Measurements from ENCODE around the gene GRHL1.
"Not testable (repeated sequence)": the region's sequence is repeated elsewhere in the genome, so short reads cannot be mapped to it uniquely, and the experiment has no call there.

GRHL1 gene

GRCh38 chr2:10009811-10010781, 58.6 kb downstream of the GRHL1 start:
- DNase-seq (ENCODE audit: low read depth in 2 of 2), result no peak

DNA sequence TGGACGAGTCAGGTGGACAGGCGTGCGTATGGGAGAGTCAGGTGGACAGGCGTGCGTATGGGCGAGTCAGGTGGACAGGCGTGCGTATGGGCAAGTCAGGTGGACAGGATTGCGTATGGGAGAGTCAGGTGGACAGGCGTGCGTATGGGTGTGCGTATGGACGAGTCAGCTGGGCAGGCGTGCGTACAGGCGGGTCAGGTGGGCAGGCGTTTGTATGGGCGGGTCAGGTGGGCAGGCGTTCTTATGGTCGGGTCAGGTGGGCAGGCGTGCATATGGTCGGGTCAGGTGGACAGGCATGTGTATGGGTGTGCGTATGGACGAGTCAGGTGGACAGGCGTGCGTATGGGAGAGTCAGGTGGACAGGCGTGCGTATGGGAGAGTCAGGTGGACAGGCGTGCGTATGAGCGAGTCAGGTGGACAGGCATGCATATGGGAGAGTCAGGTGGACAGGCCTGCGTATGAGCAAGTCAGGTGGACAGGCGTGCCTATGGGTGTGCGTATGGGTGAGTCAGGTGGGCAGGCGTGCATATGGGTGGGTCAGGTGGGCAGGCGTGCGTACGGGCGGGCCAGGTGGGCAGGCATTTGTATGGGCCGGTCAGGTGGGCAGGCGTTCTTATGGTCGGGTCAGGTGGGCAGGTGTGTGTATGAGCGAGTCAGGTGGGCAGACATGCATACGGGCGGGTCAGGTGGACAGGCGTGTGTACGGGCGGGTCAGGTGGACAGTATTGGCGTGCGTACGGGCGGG, 59.5 kb downstream of the GRHL1 start:
- not testable (repeated sequence) for DNase-seq (ENCODE audit: low read depth in 2 of 2)

- not testable (repeated sequence) for DNase-seq (ENCODE audit: low read depth in 2 of 2)
Observed at GRCh38 chr2:10011606-10012325, 60.3 kb downstream of the GRHL1 start.

GRCh38 chr2:10012366-10012962, 61.0 kb downstream of the GRHL1 start:
- DNase-seq (ENCODE audit: low read depth in 2 of 2), result not testable (repeated sequence)

GRCh38 chr2:10012963-10013461, 61.5 kb downstream of the GRHL1 start:
- DNase-seq (ENCODE audit: low read depth in 2 of 2), result no peak

- DNase-seq (ENCODE audit: low read depth in 2 of 2), result not testable (repeated sequence)
Observed at GRCh38 chr2:10013651-10014417, 62.3 kb downstream of the GRHL1 start.

DNA sequence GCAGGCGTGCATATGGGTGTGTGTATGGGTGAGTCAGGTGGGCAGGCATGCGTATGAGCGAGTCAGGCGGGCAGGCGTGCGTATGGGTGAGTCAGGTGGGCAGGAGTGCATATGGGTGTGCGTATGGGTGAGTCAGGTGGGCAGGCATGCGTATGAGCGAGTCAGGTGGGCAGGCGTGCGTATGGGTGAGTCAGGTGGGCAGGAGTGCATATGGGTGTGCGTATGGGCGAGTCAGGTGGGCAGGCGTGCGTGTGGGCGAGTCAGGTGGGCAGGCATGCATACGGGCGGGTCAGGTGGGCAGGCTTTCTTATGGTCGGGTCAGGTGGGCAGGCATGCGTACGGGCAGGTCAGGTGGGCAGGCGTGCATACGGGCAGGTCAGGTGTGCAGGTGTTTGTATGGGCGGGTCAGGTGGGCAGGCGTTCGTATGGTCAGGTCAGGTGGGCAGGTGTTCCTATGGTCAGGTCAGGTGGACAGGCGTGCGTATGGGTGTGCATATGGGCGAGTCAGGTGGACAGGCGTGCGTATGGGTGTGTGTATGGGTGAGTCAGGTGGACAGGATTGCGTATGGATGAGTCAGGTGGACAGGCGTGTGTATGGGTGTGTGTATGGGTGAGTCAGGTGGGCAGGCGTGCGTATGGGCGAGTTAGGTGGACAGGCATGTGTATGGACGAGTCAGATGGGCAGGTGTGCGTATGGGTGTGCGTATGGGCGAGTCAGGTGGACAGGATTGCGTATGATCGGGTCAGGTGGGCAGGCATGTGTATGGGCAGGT, 63.1 kb downstream of the GRHL1 start:
- DNase-seq (ENCODE audit: low read depth in 2 of 2), result no peak

GRCh38 chr2:10015376-10015989, 64.0 kb downstream of the GRHL1 start:
- not testable (repeated sequence) for DNase-seq (ENCODE audit: low read depth in 2 of 2)

GRCh38 chr2:10016001-10016801, 64.7 kb downstream of the GRHL1 start:
- no peak for DNase-seq (ENCODE audit: low read depth in 2 of 2)

DNA sequence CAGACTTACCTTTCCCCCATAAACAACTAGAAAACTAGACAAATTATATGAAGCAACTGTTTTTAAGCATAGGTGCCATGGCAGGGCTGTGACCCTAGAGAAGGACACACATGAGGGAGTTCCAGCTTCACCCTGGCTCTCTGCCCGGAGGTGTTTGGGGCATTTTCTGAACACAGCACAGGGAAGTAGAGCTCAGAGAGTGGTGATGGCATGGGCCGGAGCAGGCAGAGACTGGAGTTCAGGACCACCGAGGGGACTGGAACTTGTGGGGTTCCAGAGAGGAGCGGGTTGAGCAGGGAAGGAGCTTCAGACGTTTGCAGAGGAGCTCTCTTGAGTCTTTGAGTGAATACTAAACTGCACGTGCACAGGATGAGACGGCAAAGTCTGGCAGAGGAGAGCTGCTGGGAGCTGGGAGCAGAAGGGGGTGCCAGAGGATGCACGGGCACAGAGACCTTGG, 65.3 kb downstream of the GRHL1 start:
- DNase-seq (ENCODE audit: low read depth in 2 of 2), result no peak

DNA sequence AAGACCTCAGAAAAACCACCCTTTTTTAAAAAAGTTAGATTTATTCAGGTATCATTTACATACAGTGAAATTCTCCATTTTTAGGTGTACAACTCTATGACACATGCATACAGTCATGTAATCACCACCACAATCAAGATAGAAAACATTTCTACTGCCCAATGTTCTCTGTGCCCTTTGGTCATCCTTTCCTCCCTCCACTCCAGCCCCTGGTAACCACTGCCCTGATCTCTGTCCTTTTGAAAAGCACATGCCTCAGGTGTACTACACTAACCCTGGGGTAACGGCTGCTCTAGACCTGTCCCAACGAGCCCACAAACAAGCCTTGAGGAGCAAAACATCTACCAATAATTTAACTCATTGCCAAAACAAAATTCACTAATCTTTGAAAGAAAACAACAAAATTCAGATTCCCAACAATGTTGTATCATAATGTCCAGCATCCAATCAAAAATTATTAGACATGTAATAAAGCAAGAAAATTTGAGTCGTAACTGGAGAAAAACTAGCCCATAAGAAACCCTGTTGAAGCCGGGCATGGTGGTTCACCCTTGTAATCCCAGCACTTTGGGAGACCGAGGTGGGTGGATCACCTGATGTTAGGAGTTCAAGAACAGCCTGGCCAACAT, 65.9 kb downstream of the GRHL1 start:
- no peak for DNase-seq (ENCODE audit: low read depth in 2 of 2)

GRCh38 chr2:10019174-10019573, 67.7 kb downstream of the GRHL1 start:
- no peak for DNase-seq (ENCODE audit: low read depth in 2 of 2)

DNA sequence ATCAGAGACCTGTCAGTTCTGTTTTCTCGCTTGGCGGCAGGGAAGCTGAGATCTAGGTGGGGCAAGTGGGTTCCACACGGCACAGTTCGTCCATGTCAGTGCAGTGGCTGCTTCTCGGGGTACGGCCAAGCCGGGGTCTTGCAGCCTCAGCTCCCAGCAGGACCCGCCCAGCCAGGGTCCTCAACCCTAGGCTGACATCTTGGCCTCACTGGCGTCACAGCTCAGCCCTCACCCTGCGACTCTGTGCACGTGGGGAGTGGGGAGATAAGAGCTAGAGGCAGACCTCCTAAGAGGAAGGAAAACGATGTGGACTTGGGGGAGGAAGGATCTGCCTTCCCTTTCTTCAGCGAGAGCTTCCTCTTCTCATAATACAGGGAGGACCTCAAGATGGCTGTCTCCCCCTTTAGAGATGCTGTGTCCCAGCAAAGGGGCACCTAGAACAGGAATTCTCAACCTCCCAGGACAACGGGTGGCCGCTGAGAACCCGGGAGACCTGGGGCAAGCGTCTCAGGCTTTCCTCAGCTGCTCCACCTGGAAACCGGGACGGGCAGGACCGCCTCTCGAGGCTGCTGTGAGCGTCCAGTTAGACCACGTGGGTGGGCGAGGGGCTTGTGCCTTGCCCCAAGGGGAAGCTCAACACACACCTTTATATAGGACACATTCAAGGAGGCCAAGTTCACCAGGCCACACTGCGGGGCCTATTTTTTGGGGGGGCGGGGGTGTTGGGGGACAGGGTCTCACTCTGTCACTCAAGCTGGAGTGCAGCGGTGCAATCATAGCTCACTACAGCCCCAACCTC, 68.3 kb downstream of the GRHL1 start:
- no peak for DNase-seq (ENCODE audit: low read depth in 2 of 2)

GRCh38 chr2:10022041-10022421, 70.5 kb downstream of the GRHL1 start:
- DNase-seq (ENCODE audit: low read depth in 2 of 2), result no peak

- no peak for DNase-seq (ENCODE audit: low read depth in 2 of 2)
Observed at GRCh38 chr2:10022445-10022844, 71.0 kb downstream of the GRHL1 start.

DNA sequence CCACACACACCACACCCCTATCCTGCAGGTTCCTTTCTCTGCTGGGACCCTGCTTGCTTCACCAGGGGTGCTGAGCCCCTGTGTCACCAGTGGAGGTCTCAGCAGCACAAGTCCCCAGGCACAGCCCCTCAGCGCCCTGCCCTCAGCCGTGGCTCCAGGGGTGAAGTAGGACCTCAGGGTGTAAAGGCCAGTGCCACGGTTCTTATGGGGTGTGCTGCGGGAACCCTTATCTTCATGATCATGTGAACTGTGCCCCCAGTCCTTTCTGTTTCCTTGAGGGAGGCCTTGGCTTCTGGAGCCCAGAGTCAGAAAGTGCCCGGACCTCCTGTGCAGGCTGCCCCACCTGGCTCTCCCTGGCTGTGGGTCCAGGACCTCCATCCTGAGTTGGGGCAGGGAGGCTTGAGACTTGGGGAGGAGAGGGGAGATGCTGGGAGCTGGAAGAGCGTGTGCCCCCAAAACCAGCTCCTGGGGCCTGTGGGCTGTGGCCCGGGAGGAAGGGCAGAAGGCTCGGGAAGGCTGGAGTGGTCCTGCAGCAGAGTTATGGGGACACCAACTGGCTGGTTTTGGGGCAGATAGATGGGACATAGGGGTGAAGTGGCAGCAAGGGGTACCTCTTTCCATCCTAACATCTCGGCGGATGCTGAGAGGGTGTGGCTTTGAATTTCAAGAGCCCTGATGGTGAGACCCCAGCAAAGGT, 71.6 kb downstream of the GRHL1 start:
- DNase-seq (ENCODE audit: low read depth in 2 of 2), result no peak
